Neural cell (in vitro differentiated cells): ENCODE data around the gene CDK5RAP2. TPM values are rescaled to one million over a fixed set of nuclear protein-coding genes. Genes with fewer than 3 reads are reported as not detected.

ENCODE experiments used
- H2AFZ ChIP-seq: fragments of 200-600, 300-800 bp; sonication (generic), shearing (Covaris generic); 2 replicates; pipeline ENCODE4 v1.6.0; 2014; ENCODE audit warnings: low read depth, mild to moderate bottlenecking, antibody characterized with exemption, low read length, moderate library complexity
- H3F3A ChIP-seq: fragments of 200-600 bp; shearing (Covaris generic); 2 replicates; pipeline ENCODE4 v1.6.1; 2016; ENCODE audit warnings: mild to moderate bottlenecking, moderate library complexity, mixed read lengths, antibody characterized with exemption, low read length; ENCODE audit not compliant: insufficient read depth, poor library complexity, severe bottlenecking
- H3K27ac ChIP-seq: fragments of 200-600, 300-800 bp; sonication (generic), shearing (Covaris generic); 2 replicates; pipeline ENCODE4 v1.5.1; 2014; ENCODE audit warnings: mild to moderate bottlenecking, low read length, moderate library complexity
- H3K27me3 ChIP-seq: fragments of 300-800, 200-600 bp; sonication (generic), shearing (Covaris generic); 2 replicates; pipeline ENCODE4 v1.6.0; 2014; ENCODE audit warnings: mild to moderate bottlenecking, low read depth, low read length, moderate library complexity; ENCODE audit not compliant: insufficient read depth
- H3K36me3 ChIP-seq: fragments of 300-800, 200-600 bp; sonication (generic), shearing (Covaris generic); 2 replicates; pipeline ENCODE4 v1.5.1; 2014; ENCODE audit warnings: mild to moderate bottlenecking, antibody characterized with exemption, low read length, moderate library complexity; ENCODE audit not compliant: insufficient read depth
- H3K4me2 ChIP-seq: fragments of 300-800, 200-600 bp; sonication (generic), shearing (Covaris generic); 2 replicates; pipeline ENCODE4 v1.6.0; 2014; ENCODE audit warnings: mild to moderate bottlenecking, low read length
- H3K4me3 ChIP-seq: fragments of 300-800, 200-600 bp; sonication (generic), shearing (Covaris generic); 2 replicates; pipeline ENCODE4 v1.5.1; 2014; ENCODE audit warnings: mild to moderate bottlenecking, low read length, moderate library complexity
- H3K79me2 ChIP-seq: fragments of 200-600 bp; shearing (Covaris generic); replicated peaks from 2 replicates; pipeline ENCODE4 v1.6.0; 2014; ENCODE audit warnings: mild to moderate bottlenecking, low read length, moderate library complexity; ENCODE audit not compliant: insufficient read depth
- H3K9ac ChIP-seq: fragments of 300-800, 200-600 bp; sonication (generic), shearing (Covaris generic); 2 replicates; pipeline ENCODE4 v1.6.1; 2016; ENCODE audit warnings: mild to moderate bottlenecking, low read length, mixed read lengths
- H3K9me2 ChIP-seq: fragments of 200-600 bp; shearing (Covaris generic); 2 replicates; pipeline ENCODE4 v1.6.1; 2016; ENCODE audit warnings: mild to moderate bottlenecking, low read length, mixed read lengths; ENCODE audit not compliant: insufficient read depth
- H3K9me3 ChIP-seq: fragments of 200-600, 300-800 bp; sonication (generic), shearing (Covaris generic); 2 replicates; pipeline ENCODE4 v1.6.1; 2016; ENCODE audit warnings: mild to moderate bottlenecking, mixed run types, low read length, moderate library complexity, mixed read lengths
- H4K20me1 ChIP-seq: fragments of 200-600 bp; shearing (Covaris generic); 2 replicates; pipeline ENCODE4 v1.6.1; 2016; ENCODE audit warnings: mild to moderate bottlenecking, mixed run types; ENCODE audit not compliant: insufficient read depth
- CTCF ChIP-seq: fragments of 450-650 bp; IDR thresholded peaks from 2 replicates; pipeline ENCODE4 v1.5.1; 2014; ENCODE audit warnings: antibody characterized with exemption, mild to moderate bottlenecking, moderate library complexity; ENCODE audit not compliant: poor library complexity, severe bottlenecking
- EP300 ChIP-seq: fragments of 450-650 bp; conservative IDR thresholded peaks from 2 replicates; pipeline ENCODE4 v1.6.1; 2014; ENCODE audit warnings: antibody characterized with exemption, mild to moderate bottlenecking, moderate library complexity; ENCODE audit not compliant: poor library complexity, severe bottlenecking
- POLR2AphosphoS5 ChIP-seq: IDR thresholded peaks from 2 replicates; pipeline ENCODE4 v1.6.1; 2012
- RAD21 ChIP-seq: fragments of 450-650 bp; conservative IDR thresholded peaks from 2 replicates; pipeline ENCODE4 v1.6.1; 2014; ENCODE audit warnings: antibody characterized with exemption, mild to moderate bottlenecking, moderate library complexity
- REST ChIP-seq: IDR thresholded peaks from 2 replicates; pipeline ENCODE4 v1.6.1; 2012; ENCODE audit warnings: borderline replicate concordance
- SMC3 ChIP-seq: fragments of 450-650 bp; conservative IDR thresholded peaks from 2 replicates; pipeline ENCODE4 v1.6.1; 2014; ENCODE audit warnings: antibody characterized with exemption, mild to moderate bottlenecking, moderate library complexity; ENCODE audit not compliant: poor library complexity
- TAF1 ChIP-seq: IDR thresholded peaks from 2 replicates; pipeline ENCODE4 v1.6.1; 2012; ENCODE audit warnings: low read depth
- polyA plus RNA-seq: library from polyadenylated mRNA; depleted of rRNA; stranded (reverse); fragments of >200 nt; gene quantifications from 2 replicates; pipeline ENCODE4 v1.2.3, GENCODE V29; 2014

Gene CDK5RAP2
- polyA plus RNA-seq, 1 donor from 2014 or later, result 43.3 TPM

GRCh38 chr9:120482424-120483186, 97.4 kb downstream of the CDK5RAP2 start:
- H3K27ac ChIP-seq, result no peak overlapping the region

GRCh38 chr9:120481846-120482245, 98.1 kb downstream of the CDK5RAP2 start:
- TF ChIP-seq REST (no peak), TAF1 (no peak), EP300 (no peak), SMC3 (no peak)
- H3K4me3 ChIP-seq, result no peak overlapping the region
- H3K27ac ChIP-seq, result no peak overlapping the region
- no peaks in the 10 kb centered on the region for H3K79me2 ChIP-seq
- no peak overlapping the region for H2AFZ ChIP-seq
- no peak overlapping the region for H3K9ac ChIP-seq
- no peaks in the 10 kb centered on the region for H3K9me2 ChIP-seq
- no peaks in the 10 kb centered on the region for H3K9me3 ChIP-seq
- H3F3A ChIP-seq, result no peaks in the 10 kb centered on the region
- no peaks in the 10 kb centered on the region for H3K27me3 ChIP-seq
- no peaks in the 10 kb centered on the region for H3K36me3 ChIP-seq
- no peaks in the 10 kb centered on the region for H4K20me1 ChIP-seq
- no peak overlapping the region for H3K4me2 ChIP-seq

More at GRCh38 chr9:120482424-120483186, 97.4 kb downstream of the CDK5RAP2 start:
- H3F3A ChIP-seq, result no peaks in the 10 kb centered on the region
- H3K4me3 ChIP-seq, result no peak overlapping the region
- H3K9me2 ChIP-seq, result no peaks in the 10 kb centered on the region
- no peak overlapping the region for H3K9ac ChIP-seq
- no peak overlapping the region for H3K4me2 ChIP-seq
- H3K79me2 ChIP-seq, result no peaks in the 10 kb centered on the region
- no peak overlapping the region for H2AFZ ChIP-seq
- no peaks in the 10 kb centered on the region for H3K9me3 ChIP-seq
- no peaks in the 10 kb centered on the region for H4K20me1 ChIP-seq
- H3K27me3 ChIP-seq, result no peaks in the 10 kb centered on the region
- no peaks in the 10 kb centered on the region for H3K36me3 ChIP-seq
- TF ChIP-seq EP300 (no peak), POLR2AphosphoS5 (no peak), RAD21 (no peak), REST (no peak), CTCF (no peak)
